DOHH2 (cell line): ENCODE measurements around the gene PCSK5.

Experiments
- H3F3A ChIP-seq: fragments of 200-600 bp; sonication (generic), shearing (Covaris generic); 2 replicates; pipeline ENCODE4 v1.6.0; 2016; ENCODE audit warnings: antibody characterized with exemption, mild to moderate bottlenecking; ENCODE audit not compliant: control insufficient read depth, insufficient read depth
- H3K27ac ChIP-seq: fragments of 200-600 bp; sonication (generic); 2 replicates; pipeline ENCODE4 v1.5.1; 2014; ENCODE audit warnings: low read depth, mild to moderate bottlenecking, low read length, moderate library complexity
- H3K27me3 ChIP-seq: fragments of 200-600 bp; sonication (generic); 2 replicates; pipeline ENCODE4 v1.6.1; 2014; ENCODE audit warnings: mild to moderate bottlenecking, low read length, mixed read lengths; ENCODE audit not compliant: control insufficient read depth
- H3K36me3 ChIP-seq: fragments of 200-600 bp; sonication (generic); 2 replicates; pipeline ENCODE4 v1.6.1; 2014; ENCODE audit warnings: mild to moderate bottlenecking, low read length, moderate library complexity, mixed read lengths; ENCODE audit not compliant: control insufficient read depth
- H3K4me1 ChIP-seq: fragments of 200-600 bp; sonication (generic); 2 replicates; pipeline ENCODE4 v1.6.1; 2014; ENCODE audit warnings: mild to moderate bottlenecking, low read length, mixed read lengths; ENCODE audit not compliant: control insufficient read depth
- H3K4me2 ChIP-seq: fragments of 200-600 bp; sonication (generic); 2 replicates; pipeline ENCODE4 v1.6.0; 2014; ENCODE audit warnings: mild to moderate bottlenecking, low read length, moderate library complexity
- H3K4me3 ChIP-seq: fragments of 200-600 bp; sonication (generic); 2 replicates; pipeline ENCODE4 v1.5.1; 2014; ENCODE audit warnings: mild to moderate bottlenecking, low read length, mixed read lengths
- H3K79me2 ChIP-seq: fragments of 200-600 bp; sonication (generic); 2 replicates; pipeline ENCODE4 v1.6.1; 2014; ENCODE audit warnings: mild to moderate bottlenecking, low read length, mixed read lengths; ENCODE audit not compliant: control insufficient read depth
- H3K9me2 ChIP-seq: fragments of 200-600 bp; sonication (generic); replicated peaks from 2 replicates; pipeline ENCODE4 v1.6.1; 2014; ENCODE audit warnings: mild to moderate bottlenecking, low read length, mixed read lengths; ENCODE audit not compliant: control insufficient read depth
- H3K9me3 ChIP-seq: fragments of 200-600 bp; sonication (generic); 2 replicates; pipeline ENCODE4 v1.6.1; 2014; ENCODE audit warnings: antibody characterized with exemption, low read length, mixed read lengths; ENCODE audit not compliant: control insufficient read depth, insufficient read depth
- H4K20me1 ChIP-seq: fragments of 200-600 bp; sonication (generic); 2 replicates; pipeline ENCODE4 v1.6.0; 2014; ENCODE audit warnings: low read depth, mild to moderate bottlenecking, antibody characterized with exemption, low read length, moderate library complexity; ENCODE audit not compliant: control insufficient read depth, insufficient read depth
- EZH2phosphoT487 ChIP-seq: fragments of 200-600 bp; sonication (generic); IDR thresholded peaks from 2 replicates; pipeline ENCODE4 v1.6.1; 2017; ENCODE audit warnings: borderline replicate concordance, mild to moderate bottlenecking, antibody characterized with exemption, low read length, moderate library complexity, mixed read lengths
- TF ChIP-seq, protein P1 (sequence below): fragments of 200-600 bp; sonication (generic); IDR thresholded peaks from one replicate; pipeline ENCODE4 v1.5.1; 2014; ENCODE audit warnings: antibody characterized with exemption, mild to moderate bottlenecking, low read depth, low read length; ENCODE audit not compliant: poor library complexity, severe bottlenecking

PCSK5 gene

DNA sequence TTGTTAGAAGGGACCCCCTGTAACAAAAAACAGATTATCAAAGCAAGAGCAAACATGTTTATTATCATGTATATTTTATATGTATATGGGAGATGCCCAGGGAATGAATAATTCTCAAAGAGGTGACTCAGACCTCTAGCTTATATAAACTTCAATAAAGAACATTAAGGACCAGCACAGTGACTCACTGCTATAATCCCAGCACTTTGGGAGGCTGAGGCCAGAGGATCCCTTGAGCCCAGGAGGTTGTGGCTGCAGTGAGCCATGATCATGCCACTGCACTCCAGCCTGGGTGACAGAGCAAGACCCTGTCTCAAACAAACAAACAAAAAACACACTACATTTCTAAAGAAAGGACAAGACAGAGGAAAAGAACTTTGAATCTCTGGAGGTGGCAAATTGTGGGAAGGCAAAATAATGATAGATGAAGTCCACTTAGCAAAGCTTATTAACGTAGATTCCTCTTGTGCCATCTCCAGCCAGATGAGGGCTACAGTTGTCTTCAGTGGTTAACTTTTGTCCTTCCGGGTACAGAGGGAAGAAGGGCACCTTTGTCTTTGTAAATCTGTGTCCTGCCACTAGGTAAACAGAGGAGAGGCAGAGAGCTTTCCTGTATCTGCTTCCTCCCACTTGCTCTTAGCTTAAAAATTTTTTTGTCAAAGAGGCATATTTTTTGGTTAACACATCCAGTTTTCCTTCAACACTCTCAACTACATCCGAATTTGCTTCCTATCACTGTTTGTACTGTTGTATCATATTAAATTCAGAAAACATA is 511.3 kb downstream of the PCSK5 start:
- H4K20me1 ChIP-seq, result no peaks in the 10 kb centered on the region
- H3K36me3 ChIP-seq, result no peaks in the 10 kb centered on the region
- H3F3A ChIP-seq, result peaks cover 2% of the 10 kb centered on the region; the same call in 1 of the 2 replicates
- no peak overlapping the region for H3K4me3 ChIP-seq
- H3K4me2 ChIP-seq, result no peak overlapping the region
- no peak overlapping the region for H3K27ac ChIP-seq
- TF ChIP-seq, protein P1, sequence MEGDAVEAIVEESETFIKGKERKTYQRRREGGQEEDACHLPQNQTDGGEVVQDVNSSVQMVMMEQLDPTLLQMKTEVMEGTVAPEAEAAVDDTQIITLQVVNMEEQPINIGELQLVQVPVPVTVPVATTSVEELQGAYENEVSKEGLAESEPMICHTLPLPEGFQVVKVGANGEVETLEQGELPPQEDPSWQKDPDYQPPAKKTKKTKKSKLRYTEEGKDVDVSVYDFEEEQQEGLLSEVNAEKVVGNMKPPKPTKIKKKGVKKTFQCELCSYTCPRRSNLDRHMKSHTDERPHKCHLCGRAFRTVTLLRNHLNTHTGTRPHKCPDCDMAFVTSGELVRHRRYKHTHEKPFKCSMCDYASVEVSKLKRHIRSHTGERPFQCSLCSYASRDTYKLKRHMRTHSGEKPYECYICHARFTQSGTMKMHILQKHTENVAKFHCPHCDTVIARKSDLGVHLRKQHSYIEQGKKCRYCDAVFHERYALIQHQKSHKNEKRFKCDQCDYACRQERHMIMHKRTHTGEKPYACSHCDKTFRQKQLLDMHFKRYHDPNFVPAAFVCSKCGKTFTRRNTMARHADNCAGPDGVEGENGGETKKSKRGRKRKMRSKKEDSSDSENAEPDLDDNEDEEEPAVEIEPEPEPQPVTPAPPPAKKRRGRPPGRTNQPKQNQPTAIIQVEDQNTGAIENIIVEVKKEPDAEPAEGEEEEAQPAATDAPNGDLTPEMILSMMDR, result no peak
- no peak for TF ChIP-seq EZH2phosphoT487
- H3K79me2 ChIP-seq, result no peaks in the 10 kb centered on the region
- no peaks in the 10 kb centered on the region for H3K27me3 ChIP-seq
- H3K4me1 ChIP-seq, result peaks cover 9% of the 10 kb centered on the region
- no peaks in the 10 kb centered on the region for H3K9me2 ChIP-seq
- no peaks in the 10 kb centered on the region for H3K9me3 ChIP-seq

DNA sequence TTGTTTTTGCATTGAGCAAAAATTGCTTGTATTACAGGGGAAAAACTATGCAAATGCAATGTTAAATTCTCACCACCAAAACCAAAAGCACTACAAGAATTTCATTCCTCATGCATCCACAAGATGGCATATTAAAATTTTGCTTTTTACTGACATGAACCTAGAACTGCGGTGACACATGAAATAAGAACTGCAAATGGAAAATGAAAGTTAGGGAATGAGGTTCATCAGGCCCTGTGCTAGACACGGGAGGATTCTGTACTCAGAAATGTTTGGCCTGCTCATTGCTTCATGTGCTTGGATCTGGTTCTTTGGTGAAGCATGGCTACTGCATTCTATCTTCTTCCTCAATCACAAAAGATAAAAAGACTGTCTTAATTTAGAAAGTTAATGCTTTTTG is 512.9 kb downstream of the PCSK5 start:
- Histone ChIP-seq H3K4me3 (no peak overlapping the region), H3K9me3 (no peaks in the 10 kb centered on the region), H3K4me1 (peaks cover 13% of the 10 kb centered on the region), H3K27me3 (no peaks in the 10 kb centered on the region), H3K4me2 (peak overlapping the region; percentile 56), H3F3A (no peaks in the 10 kb centered on the region), H3K27ac (no peak overlapping the region), H3K79me2 (no peaks in the 10 kb centered on the region), H3K9me2 (no peaks in the 10 kb centered on the region), H4K20me1 (no peaks in the 10 kb centered on the region), H3K36me3 (no peaks in the 10 kb centered on the region)
- no peak for TF ChIP-seq EZH2phosphoT487
- TF ChIP-seq, protein P1, result peak; percentile 66

DNA sequence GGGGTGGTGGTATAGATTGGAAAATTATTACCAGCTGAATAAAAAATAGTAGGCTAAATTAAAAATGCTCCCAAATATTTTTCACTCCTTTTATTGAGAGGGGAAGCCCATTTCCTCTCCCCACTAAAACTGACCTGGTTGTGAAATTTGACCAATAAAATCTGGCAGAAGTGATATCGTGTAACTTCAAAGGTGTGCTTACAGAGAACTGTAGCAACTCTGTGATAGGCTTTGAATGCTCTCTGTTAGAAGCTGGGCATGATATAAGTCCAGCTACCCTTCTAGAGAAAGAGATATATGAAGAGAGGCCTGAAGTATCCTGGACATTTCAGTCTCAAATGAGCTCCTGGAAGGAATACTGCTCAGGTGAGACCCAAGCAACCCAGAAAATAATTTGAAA is 513.9 kb downstream of the PCSK5 start:
- no peak for TF ChIP-seq EZH2phosphoT487
- TF ChIP-seq, protein P1, result no peak
- H3F3A ChIP-seq, result no peaks in the 10 kb centered on the region
- H3K36me3 ChIP-seq, result no peaks in the 10 kb centered on the region
- H3K4me1 ChIP-seq, result peaks cover 19% of the 10 kb centered on the region
- H3K4me2 ChIP-seq, result no peak overlapping the region
- no peaks in the 10 kb centered on the region for H3K79me2 ChIP-seq
- no peaks in the 10 kb centered on the region for H3K9me3 ChIP-seq
- H3K27ac ChIP-seq, result no peak overlapping the region
- no peaks in the 10 kb centered on the region for H3K9me2 ChIP-seq
- H3K27me3 ChIP-seq, result no peaks in the 10 kb centered on the region
- no peaks in the 10 kb centered on the region for H4K20me1 ChIP-seq
- no peak overlapping the region for H3K4me3 ChIP-seq
